Kidney (tissue), 14 donors: Measurements from ENCODE around the gene NCOA7. TPM values are rescaled to one million over a fixed set of nuclear protein-coding genes. Genes with fewer than 3 reads are reported as not detected.

Source experiments
- DNase-seq, 5 donors: peaks; one replicate each; pipeline ENCODE4 v3.0.0-alpha.2; 2013 to 2020
- FAIRE-seq: peaks from 2 replicates; lab custom pipeline; 2012; peaks lifted over from hg19 to GRCh38; lab: Jason Lieb, UNC
- H3K27ac ChIP-seq, 2 donors: one replicate each; pipeline ENCODE4 v1.7.0; 2013; ENCODE audit warnings: low read depth in 2 of 2, low read length in 2 of 2, inconsistent platforms in 1 of 2
- H3K27me3 ChIP-seq: one replicate; pipeline ENCODE4 v1.7.1; 2013; ENCODE audit warnings: low read length, inconsistent platforms; ENCODE audit not compliant: control insufficient read depth, insufficient read depth
- H3K36me3 ChIP-seq, 3 donors: one replicate each; pipeline versions ENCODE4 v1.7.0 to v1.7.1; 2013; ENCODE audit warnings: low read length in 3 of 3, control low read depth in 1 of 3, inconsistent platforms in 1 of 3; ENCODE audit not compliant: insufficient read depth in 3 of 3, control insufficient read depth in 2 of 3
- H3K4me1 ChIP-seq, 3 donors: one replicate each; pipeline versions ENCODE4 v1.7.0 to v1.7.1; 2013; ENCODE audit warnings: low read length in 3 of 3, inconsistent platforms in 1 of 3, low read depth in 1 of 3; ENCODE audit not compliant: control insufficient read depth in 2 of 3, insufficient read depth in 2 of 3
- H3K4me3 ChIP-seq, 3 donors: one replicate each; pipeline versions ENCODE4 v1.7.0 to v1.8.1; 2013; ENCODE audit warnings: low read length in 3 of 3, control low read depth in 1 of 3, inconsistent platforms in 1 of 3
- H3K9ac ChIP-seq, 3 donors: one replicate each; pipeline versions ENCODE4 v1.7.0 to v1.7.1; 2013; ENCODE audit warnings: low read length in 3 of 3, control low read depth in 1 of 3, inconsistent platforms in 1 of 3
- H3K9me3 ChIP-seq, 3 donors: one replicate each; pipeline versions ENCODE4 v1.7.0 to v1.7.1; 2013; ENCODE audit warnings: low read length in 3 of 3, control low read depth in 1 of 3, inconsistent platforms in 1 of 3; ENCODE audit not compliant: control insufficient read depth in 2 of 3, insufficient read depth in 1 of 3
- intact Hi-C: fragments of 100-400 bp; cut with DNase I; formaldehyde crosslinking; loops from one replicate; pipeline ENCODE4 v1.11.1; 2022
- polyA plus RNA-seq: library from polyadenylated mRNA; stranded (reverse); fragments of 350-450 nt; fragmentation: Illumina TruSeq; extraction: RNeasy Lipid Tissue Mini Kit (QIAGEN cat#74804); gene quantifications from one replicate; pipeline ENCODE4 v1.2.3, GENCODE V29; 2014; ENCODE audit warnings: low read depth, low replicate concordance; ENCODE audit not compliant: insufficient read depth
- total RNA-seq: library from RNA; stranded (reverse); fragmentation: NEBNext Ultra II Directional; extraction: Animal tissue kit (Norgen Biotek cat#: 25700); gene quantifications from one replicate; pipeline ENCODE4 v1.2.1, GENCODE V29; 2021
- TF ChIP-seq, protein P1 (sequence below): IDR thresholded peaks from 3 replicates; pipeline ENCODE4 v1.5.1; 2012; ENCODE audit warnings: mild to moderate bottlenecking, moderate library complexity, borderline replicate concordance; ENCODE audit not compliant: insufficient read depth; ENCODE audit errors: extremely low read depth
- donor health status: control.
- donor health status: control.
- donor health status: control.
- donor health status: control.
- donor health status: control.
- donor health status: DM: yes; HTN: yes; CAD: no.
- donor health status: Normal renal cell carcinoma (clear cell type).

The NCOA7 gene
- total and polyA plus RNA-seq, 2 donors from 2014 or later = 21.0 to 135 TPM

DNA sequence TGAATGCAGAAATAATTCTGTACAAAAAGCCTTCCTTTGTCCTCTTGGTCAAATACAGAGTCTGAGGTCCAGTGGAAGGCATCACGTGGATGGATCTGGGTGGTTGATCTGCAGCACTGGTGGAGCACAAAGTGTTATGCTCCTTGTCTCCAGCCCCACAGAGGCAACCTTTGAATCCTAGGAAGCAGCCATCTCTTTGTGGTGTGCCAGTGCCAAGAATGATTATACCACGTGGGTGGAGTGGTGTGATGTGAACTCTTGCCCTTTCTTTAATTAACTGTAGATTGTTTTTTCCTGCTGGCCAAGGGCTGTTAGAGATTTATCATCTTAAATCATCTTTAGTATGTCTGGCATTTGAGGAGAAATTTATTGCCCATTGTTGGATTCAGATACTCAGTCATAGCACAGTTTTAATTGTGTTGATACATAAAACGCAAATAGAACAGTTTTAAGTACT, 31.1 kb downstream of the NCOA7 start:
- Histone ChIP-seq H3K9ac (peak overlapping the region in 1 of 3 donors; percentile 34), H3K27ac (peak overlapping the region; percentile 39 to 68), H3K9me3 (no peaks in the 10 kb centered on the region), H3K27me3 (no peaks in the 10 kb centered on the region), H3K4me3 (no peak overlapping the region), H3K4me1 (peaks cover 3 to 49% (median 23%) of the 10 kb centered on the region in 3 donors), H3K36me3 (peaks cover 0 to 4% (median 2%) of the 10 kb centered on the region in 3 donors)
- intact Hi-C loops = no loop called here
- DNase-seq (peak in 4 of 5 donors; percentile 49 to 82 (median 62)), FAIRE-seq (peak; percentile 94)
- TF ChIP-seq, protein P1, sequence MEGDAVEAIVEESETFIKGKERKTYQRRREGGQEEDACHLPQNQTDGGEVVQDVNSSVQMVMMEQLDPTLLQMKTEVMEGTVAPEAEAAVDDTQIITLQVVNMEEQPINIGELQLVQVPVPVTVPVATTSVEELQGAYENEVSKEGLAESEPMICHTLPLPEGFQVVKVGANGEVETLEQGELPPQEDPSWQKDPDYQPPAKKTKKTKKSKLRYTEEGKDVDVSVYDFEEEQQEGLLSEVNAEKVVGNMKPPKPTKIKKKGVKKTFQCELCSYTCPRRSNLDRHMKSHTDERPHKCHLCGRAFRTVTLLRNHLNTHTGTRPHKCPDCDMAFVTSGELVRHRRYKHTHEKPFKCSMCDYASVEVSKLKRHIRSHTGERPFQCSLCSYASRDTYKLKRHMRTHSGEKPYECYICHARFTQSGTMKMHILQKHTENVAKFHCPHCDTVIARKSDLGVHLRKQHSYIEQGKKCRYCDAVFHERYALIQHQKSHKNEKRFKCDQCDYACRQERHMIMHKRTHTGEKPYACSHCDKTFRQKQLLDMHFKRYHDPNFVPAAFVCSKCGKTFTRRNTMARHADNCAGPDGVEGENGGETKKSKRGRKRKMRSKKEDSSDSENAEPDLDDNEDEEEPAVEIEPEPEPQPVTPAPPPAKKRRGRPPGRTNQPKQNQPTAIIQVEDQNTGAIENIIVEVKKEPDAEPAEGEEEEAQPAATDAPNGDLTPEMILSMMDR = no peak

DNA sequence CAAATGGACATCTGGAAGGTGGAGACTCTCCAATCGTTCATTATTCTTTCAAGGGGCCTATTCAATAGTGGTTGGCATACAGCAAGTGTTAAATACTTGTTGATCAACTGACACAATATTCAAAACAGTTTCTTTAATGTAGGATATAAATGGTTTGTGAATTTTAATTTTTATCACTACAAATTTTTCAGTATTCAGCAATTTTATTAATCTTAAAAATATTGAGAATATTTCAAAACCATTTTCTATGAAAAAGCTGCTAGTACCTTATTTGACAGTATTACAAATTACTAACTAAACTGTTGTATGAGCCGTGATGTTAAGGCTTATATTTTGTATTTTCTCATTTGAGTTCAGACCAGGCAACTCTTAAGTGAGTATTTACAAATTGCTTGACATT, 32.4 kb downstream of the NCOA7 start:
- intact Hi-C loops = no loop called here
- H3K27me3 ChIP-seq = no peaks in the 10 kb centered on the region
- no peak overlapping the region for H3K9ac ChIP-seq
- TF ChIP-seq, protein P1 = no peak
- H3K36me3 ChIP-seq = peaks cover 0 to 4% (median 2%) of the 10 kb centered on the region in 3 donors
- peak overlapping the region in 1 of 2 donors; percentile 58 for H3K27ac ChIP-seq
- DNase-seq (no peak), FAIRE-seq (peak; percentile 30)
- H3K4me3 ChIP-seq = no peak overlapping the region
- H3K9me3 ChIP-seq = no peaks in the 10 kb centered on the region
- peaks cover 3 to 49% (median 19%) of the 10 kb centered on the region in 3 donors for H3K4me1 ChIP-seq

- Histone ChIP-seq H3K9me3 (no peaks in the 10 kb centered on the region), H3K9ac (no peak overlapping the region), H3K27ac (no peak overlapping the region), H3K4me3 (no peak overlapping the region), H3K27me3 (no peaks in the 10 kb centered on the region), H3K36me3 (peaks cover 0 to 4% (median 2%) of the 10 kb centered on the region in 3 donors), H3K4me1 (peaks cover 3 to 34% (median 6%) of the 10 kb centered on the region in 3 donors)
- DNase-seq (no peak), FAIRE-seq (no peak)
- intact Hi-C loops = no loop called here
- TF ChIP-seq, protein P1 = no peak
Observed at GRCh38 chr6:125824946-125825771, 34.4 kb downstream of the NCOA7 start.
